ENCODE data around the gene TRIM2. TPM values are rescaled to one million over a fixed set of nuclear protein-coding genes. Genes with fewer than 3 reads are reported as not detected.
A peak's percentile ranks its signal among the peaks of the same experiment; 100 is the strongest.

Gene TRIM2
- total and polyA plus RNA-seq, 12 donors, result 6.2 to 130 (median 47.8) TPM

DNA sequence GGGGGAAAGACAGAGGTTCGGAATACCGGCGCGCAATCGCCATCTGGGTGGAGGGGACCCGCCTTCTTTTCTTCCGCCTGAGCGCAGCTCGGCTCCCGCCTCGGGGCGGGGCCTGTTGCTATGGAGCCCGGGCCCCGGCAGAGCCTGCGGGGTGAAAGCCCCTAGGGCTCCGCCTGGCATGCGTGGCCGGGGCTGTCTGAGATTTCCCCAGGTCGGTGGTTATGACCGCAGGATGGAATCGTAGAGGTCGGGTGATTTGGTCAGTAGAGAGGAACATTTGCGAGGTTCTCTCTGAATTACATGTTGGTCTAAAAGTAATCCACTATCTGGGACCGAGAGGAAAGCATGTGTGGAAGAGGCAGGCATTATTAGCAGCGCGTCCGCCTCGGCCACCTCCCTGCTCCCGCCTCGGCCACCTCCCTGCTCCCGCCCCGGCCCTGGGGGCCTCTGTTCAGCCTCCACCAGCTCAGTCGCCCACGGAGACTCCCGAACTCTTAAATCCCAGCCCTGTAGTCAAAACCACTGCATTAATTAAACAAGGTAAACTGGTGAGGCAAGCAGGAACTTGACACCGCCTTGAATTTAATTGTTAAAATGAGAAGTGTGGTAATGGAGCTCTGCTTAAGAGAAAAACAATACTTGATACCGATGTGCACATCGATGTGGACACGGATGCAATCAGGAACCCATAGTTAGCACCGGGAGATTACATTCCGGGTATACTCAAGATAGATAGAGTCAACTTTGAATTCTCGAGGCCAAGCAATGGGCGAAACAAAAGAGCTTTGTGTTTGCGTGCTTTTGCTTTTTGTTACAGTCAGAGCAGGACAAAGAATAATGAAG lies 45.2 kb downstream of the TRIM2 start:
- Histone ChIP-seq H3K4me3 (peak overlapping the region in 3 of 4 donors; percentile 0 to 68 (median 38)), H3K27me3 (no peaks in the 10 kb centered on the region), H3K36me3 (replicated peaks in 1 of 2) (no peaks in the 10 kb centered on the region), H3K4me1 (replicated peaks in 1 of 2) (peaks cover 4 to 33% of the 10 kb centered on the region in 2 donors), H3K9me3 (replicated peaks in 1 of 3) (no peaks in the 10 kb centered on the region), H3K27ac (peak overlapping the region in 3 of 5 donors; percentile 9 to 59 (median 53))
- WGBS, 4 donors, result 9 to 24% (median 10%) methylated on average over 21 to 44 of the region's 44 CpGs
- peak; percentile 70 to 81 (median 77) for DNase-seq
- TF ChIP-seq POLR2A (IDR thresholded peaks at IDR 0.05), result no peak
- TF ChIP-seq, protein P1, sequence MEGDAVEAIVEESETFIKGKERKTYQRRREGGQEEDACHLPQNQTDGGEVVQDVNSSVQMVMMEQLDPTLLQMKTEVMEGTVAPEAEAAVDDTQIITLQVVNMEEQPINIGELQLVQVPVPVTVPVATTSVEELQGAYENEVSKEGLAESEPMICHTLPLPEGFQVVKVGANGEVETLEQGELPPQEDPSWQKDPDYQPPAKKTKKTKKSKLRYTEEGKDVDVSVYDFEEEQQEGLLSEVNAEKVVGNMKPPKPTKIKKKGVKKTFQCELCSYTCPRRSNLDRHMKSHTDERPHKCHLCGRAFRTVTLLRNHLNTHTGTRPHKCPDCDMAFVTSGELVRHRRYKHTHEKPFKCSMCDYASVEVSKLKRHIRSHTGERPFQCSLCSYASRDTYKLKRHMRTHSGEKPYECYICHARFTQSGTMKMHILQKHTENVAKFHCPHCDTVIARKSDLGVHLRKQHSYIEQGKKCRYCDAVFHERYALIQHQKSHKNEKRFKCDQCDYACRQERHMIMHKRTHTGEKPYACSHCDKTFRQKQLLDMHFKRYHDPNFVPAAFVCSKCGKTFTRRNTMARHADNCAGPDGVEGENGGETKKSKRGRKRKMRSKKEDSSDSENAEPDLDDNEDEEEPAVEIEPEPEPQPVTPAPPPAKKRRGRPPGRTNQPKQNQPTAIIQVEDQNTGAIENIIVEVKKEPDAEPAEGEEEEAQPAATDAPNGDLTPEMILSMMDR (IDR thresholded peaks at IDR 0.05), result no peak
- intact Hi-C loops (cut with DNase I), result loop anchor here in 1 of 2 donors (10.0 kb wide), 1 partner anchor 65 kb away; no protein-coding TSS in a partner anchor

DNA sequence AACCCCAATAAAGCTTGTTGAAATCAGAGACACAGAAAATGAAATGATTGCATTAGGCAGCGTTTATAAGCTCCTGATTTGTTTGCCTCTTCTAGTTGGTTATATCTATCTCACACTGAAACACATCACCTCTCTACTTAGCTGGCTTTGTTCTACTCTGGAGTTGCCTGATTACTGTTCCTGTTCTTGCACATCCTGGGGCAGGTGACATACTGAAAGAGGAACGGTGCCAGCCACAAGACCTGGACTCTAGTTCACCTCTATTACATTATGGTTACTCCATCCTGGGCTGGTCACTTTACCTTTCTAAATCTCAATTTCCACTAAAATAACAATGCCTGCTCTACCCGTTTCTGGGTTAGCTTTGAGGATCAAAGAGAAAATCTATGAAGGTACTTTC lies 47.9 kb downstream of the TRIM2 start:
- WGBS, 4 donors, result 83 to 92% (median 86%) methylated on average over 3 of the region's 3 CpGs
- no peaks in the 10 kb centered on the region for H3K9me3 ChIP-seq (replicated peaks in 1 of 3)
- intact Hi-C loops (cut with DNase I), result loop anchor here in 1 of 2 donors (10.0 kb wide), 1 partner anchor 63 kb away; no protein-coding TSS in a partner anchor
- no peak for TF ChIP-seq POLR2A (IDR thresholded peaks at IDR 0.05)
- TF ChIP-seq, protein P1 (IDR thresholded peaks at IDR 0.05), result no peak
- H3K4me1 ChIP-seq (replicated peaks in 1 of 2), result peaks cover 4 to 21% of the 10 kb centered on the region in 2 donors
- no peak overlapping the region for H3K4me3 ChIP-seq
- DNase-seq, result no peak
- no peaks in the 10 kb centered on the region for H3K27me3 ChIP-seq
- H3K27ac ChIP-seq, result no peak overlapping the region
- H3K36me3 ChIP-seq (replicated peaks in 1 of 2), result no peaks in the 10 kb centered on the region

DNA sequence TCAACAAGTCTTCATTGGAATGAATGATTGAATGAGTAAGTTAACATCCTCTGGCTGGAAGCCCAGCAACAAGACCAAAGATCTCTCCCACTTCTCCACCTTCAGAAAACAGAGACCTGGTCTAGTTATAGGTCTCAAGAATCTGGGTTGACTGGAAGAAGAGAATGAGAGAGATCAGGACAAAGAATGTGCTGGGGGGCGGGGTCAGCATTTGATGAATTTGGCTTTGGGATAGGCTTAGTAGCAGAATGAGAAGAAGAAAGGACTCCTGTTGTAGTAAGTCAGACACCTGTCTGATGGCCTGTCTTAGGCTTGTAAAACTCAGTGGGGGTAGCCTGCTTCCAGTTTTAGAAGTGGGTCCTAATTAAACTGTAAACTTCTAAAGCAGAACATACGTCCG lies 51.0 kb downstream of the TRIM2 start:
- Histone ChIP-seq H3K4me1 (replicated peaks in 1 of 2) (no peaks in the 10 kb centered on the region), H3K27me3 (no peaks in the 10 kb centered on the region), H3K27ac (no peak overlapping the region), H3K9me3 (replicated peaks in 1 of 3) (no peaks in the 10 kb centered on the region), H3K36me3 (replicated peaks in 1 of 2) (no peaks in the 10 kb centered on the region), H3K4me3 (no peak overlapping the region)
- TF ChIP-seq POLR2A (IDR thresholded peaks at IDR 0.05), result no peak
- TF ChIP-seq, protein P1 (IDR thresholded peaks at IDR 0.05), result no peak
- intact Hi-C loops (cut with DNase I), result loop anchor here in 1 of 2 donors (10.0 kb wide), 1 partner anchor 60 kb away; no protein-coding TSS in a partner anchor
- WGBS, 4 donors, result 66 to 94% (median 79%) methylated on average over 3 of the region's 3 CpGs
- DNase-seq, result no peak

DNA sequence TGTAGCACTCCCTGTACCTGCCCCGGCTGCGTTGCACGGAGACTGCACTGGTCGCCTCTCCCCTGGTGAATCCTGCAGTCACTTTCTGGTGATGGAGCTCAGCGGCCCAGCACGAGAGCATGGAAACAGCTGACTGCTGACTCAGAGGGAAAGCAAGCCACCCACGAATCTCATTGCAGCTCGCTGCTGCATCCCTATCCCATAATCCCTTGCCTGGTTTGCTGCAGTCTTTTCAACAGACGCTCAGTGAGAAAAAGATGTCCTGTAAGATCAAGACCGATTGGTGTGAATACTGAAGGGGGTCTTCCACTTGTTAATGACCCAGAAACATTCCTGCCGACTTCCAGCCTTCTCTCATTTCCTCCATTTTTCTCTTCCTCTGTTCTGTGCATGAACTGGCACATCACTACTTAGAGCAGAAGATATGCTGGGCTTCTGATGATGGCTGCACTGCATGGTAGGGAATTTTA lies 52.9 kb downstream of the TRIM2 start:
- peak in 6 of 7 donors; percentile 31 to 83 (median 52) for DNase-seq
- no peak overlapping the region for H3K27ac ChIP-seq
- no peak overlapping the region for H3K4me3 ChIP-seq
- peaks cover 0 to 8% of the 10 kb centered on the region in 2 donors for H3K4me1 ChIP-seq (replicated peaks in 1 of 2)
- intact Hi-C loops (cut with DNase I), result loop anchor here in 1 of 2 donors (10.0 kb wide), 1 partner anchor 58 kb away; no protein-coding TSS in a partner anchor
- TF ChIP-seq POLR2A (IDR thresholded peaks at IDR 0.05), result no peak
- TF ChIP-seq, protein P1 (IDR thresholded peaks at IDR 0.05), result no peak
- no peaks in the 10 kb centered on the region for H3K9me3 ChIP-seq (replicated peaks in 1 of 3)
- 24 to 46% (median 28%) methylated on average over 11 of the region's 11 CpGs for WGBS, 4 donors
- no peaks in the 10 kb centered on the region for H3K27me3 ChIP-seq
- no peaks in the 10 kb centered on the region for H3K36me3 ChIP-seq (replicated peaks in 1 of 2)

Measured in adrenal gland (tissue), 12 donors.